ENCODE results near the gene ZNF281.

The ZNF281 gene

GRCh38 chr1:200406161-200406797, 3.6 kb downstream of the ZNF281 start:
- TF ChIP-seq CTCF (IDR thresholded peaks at IDR 0.05; ENCODE audit: low read depth, low read length, missing control alignments) = no peak
- DNase-seq (ENCODE audit: low read depth) = no peak
- no peak overlapping the region for H3K4me3 ChIP-seq (ENCODE audit: low read depth, low read length)

- no peak for DNase-seq (ENCODE audit: low read depth)
- H3K4me3 ChIP-seq (ENCODE audit: low read depth, low read length) = no peak overlapping the region
- TF ChIP-seq CTCF (IDR thresholded peaks at IDR 0.05; ENCODE audit: low read depth, low read length, missing control alignments) = no peak
Observed at GRCh38 chr1:200405264-200405663, 4.6 kb downstream of the ZNF281 start.

GRCh38 chr1:200401708-200402107, 8.1 kb downstream of the ZNF281 start:
- no peak for TF ChIP-seq CTCF (IDR thresholded peaks at IDR 0.05; ENCODE audit: low read depth, low read length, missing control alignments)
- DNase-seq (ENCODE audit: low read depth) = no peak
- no peak overlapping the region for H3K4me3 ChIP-seq (ENCODE audit: low read depth, low read length)

- no peak for TF ChIP-seq CTCF (IDR thresholded peaks at IDR 0.05; ENCODE audit: low read depth, low read length, missing control alignments)
- H3K4me3 ChIP-seq (ENCODE audit: low read depth, low read length) = no peak overlapping the region
- DNase-seq (ENCODE audit: low read depth) = no peak
Observed at GRCh38 chr1:200401263-200401662, 8.6 kb downstream of the ZNF281 start.

GRCh38 chr1:200400556-200400955, 9.3 kb downstream of the ZNF281 start:
- no peak for TF ChIP-seq CTCF (IDR thresholded peaks at IDR 0.05; ENCODE audit: low read depth, low read length, missing control alignments)
- DNase-seq (ENCODE audit: low read depth) = no peak
- no peak overlapping the region for H3K4me3 ChIP-seq (ENCODE audit: low read depth, low read length)

- no peak for DNase-seq (ENCODE audit: low read depth)
- no peak for TF ChIP-seq CTCF (IDR thresholded peaks at IDR 0.05; ENCODE audit: low read depth, low read length, missing control alignments)
- no peak overlapping the region for H3K4me3 ChIP-seq (ENCODE audit: low read depth, low read length)
Observed at GRCh38 chr1:200399860-200400259, 10.0 kb downstream of the ZNF281 start.

GRCh38 chr1:200398373-200398772, 11.5 kb downstream of the ZNF281 start:
- TF ChIP-seq CTCF (IDR thresholded peaks at IDR 0.05; ENCODE audit: low read depth, low read length, missing control alignments) = no peak
- DNase-seq (ENCODE audit: low read depth) = no peak
- no peak overlapping the region for H3K4me3 ChIP-seq (ENCODE audit: low read depth, low read length)
